ENCODE measurements around the gene COL15A1. TPM values are rescaled to one million over a fixed set of nuclear protein-coding genes. Genes with fewer than 3 reads are reported as not detected.

The COL15A1 gene
- total RNA-seq, 1 donor from 2014 or later: 11.8 TPM

DNA sequence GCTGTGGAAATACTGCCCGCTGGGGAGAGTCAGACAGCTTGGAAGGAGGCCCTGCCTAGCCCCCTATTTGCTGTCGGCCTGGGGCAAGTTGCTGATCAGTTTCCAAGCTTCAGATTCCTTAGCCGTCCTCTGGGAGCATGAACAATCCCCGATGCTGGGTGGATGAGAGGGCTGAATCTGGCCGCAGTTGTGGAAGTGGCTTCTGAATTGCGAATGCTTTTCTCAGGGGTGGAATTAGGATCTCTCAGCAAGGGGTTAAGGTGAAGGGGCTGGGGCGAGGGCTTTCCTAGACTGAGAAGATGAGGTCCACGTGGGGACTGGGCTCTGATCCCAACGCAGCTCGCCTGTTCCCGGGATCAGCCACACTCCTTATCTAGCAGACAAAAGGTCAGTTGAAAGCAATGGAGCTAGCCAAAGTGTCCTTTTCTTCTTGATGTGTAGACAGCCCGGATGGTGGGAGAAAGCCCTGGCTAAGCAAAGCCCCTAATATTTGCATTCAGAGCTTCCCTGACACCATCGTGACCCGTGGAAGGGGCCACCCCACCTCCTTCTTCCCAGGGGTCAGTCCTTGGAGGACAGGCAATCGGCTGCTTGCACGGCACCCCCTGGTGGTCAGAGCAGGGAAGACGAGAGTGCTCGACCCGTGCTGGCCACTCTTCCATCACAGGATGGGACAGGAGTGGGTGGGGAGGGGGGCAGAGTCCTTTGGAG lies 54.9 kb downstream of the COL15A1 start:
- Histone ChIP-seq H3K27me3 (ENCODE audit: control insufficient read depth, insufficient read depth, low read length) (no peaks in the 10 kb centered on the region), H3K4me3 (ENCODE audit: low read depth, low read length) (no peak overlapping the region), H3K36me3 (ENCODE audit: control insufficient read depth, insufficient read depth, low read length) (no peaks in the 10 kb centered on the region)
- DNase-seq (ENCODE audit: low read depth): no peak
- TF ChIP-seq, protein P1, sequence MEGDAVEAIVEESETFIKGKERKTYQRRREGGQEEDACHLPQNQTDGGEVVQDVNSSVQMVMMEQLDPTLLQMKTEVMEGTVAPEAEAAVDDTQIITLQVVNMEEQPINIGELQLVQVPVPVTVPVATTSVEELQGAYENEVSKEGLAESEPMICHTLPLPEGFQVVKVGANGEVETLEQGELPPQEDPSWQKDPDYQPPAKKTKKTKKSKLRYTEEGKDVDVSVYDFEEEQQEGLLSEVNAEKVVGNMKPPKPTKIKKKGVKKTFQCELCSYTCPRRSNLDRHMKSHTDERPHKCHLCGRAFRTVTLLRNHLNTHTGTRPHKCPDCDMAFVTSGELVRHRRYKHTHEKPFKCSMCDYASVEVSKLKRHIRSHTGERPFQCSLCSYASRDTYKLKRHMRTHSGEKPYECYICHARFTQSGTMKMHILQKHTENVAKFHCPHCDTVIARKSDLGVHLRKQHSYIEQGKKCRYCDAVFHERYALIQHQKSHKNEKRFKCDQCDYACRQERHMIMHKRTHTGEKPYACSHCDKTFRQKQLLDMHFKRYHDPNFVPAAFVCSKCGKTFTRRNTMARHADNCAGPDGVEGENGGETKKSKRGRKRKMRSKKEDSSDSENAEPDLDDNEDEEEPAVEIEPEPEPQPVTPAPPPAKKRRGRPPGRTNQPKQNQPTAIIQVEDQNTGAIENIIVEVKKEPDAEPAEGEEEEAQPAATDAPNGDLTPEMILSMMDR (IDR thresholded peaks at IDR 0.05; ENCODE audit: insufficient read depth, low read length, poor library complexity, severe bottlenecking): peak; percentile 94

DNA sequence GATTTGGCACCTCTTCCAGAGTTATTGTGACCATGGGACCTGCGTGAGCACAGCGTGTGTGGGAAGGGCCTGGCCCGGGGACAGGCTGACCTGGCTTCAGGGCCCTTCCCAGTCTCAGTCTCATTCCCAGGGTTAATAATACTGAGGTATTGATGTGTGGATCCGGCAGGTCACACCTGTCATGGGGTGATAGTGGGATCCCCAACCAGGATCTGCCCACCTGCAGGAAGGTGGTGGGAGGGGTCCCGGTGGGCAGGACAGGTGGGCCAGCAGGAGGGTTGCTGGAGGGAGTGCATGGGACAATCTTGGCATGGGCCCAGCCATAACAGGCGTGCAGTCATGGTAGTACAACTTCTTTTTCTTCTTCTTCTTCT lies 55.4 kb downstream of the COL15A1 start:
- TF ChIP-seq, protein P1 (IDR thresholded peaks at IDR 0.05; ENCODE audit: insufficient read depth, low read length, poor library complexity, severe bottlenecking): no peak
- DNase-seq (ENCODE audit: low read depth): no peak
- H3K36me3 ChIP-seq (ENCODE audit: control insufficient read depth, insufficient read depth, low read length): no peaks in the 10 kb centered on the region
- no peak overlapping the region for H3K4me3 ChIP-seq (ENCODE audit: low read depth, low read length)
- H3K27me3 ChIP-seq (ENCODE audit: control insufficient read depth, insufficient read depth, low read length): no peaks in the 10 kb centered on the region

GRCh38 chr9:99000476-99001395 lies 57.0 kb downstream of the COL15A1 start:
- no peak for DNase-seq (ENCODE audit: low read depth)
- TF ChIP-seq, protein P1 (IDR thresholded peaks at IDR 0.05; ENCODE audit: insufficient read depth, low read length, poor library complexity, severe bottlenecking): peak; percentile 80
- Histone ChIP-seq H3K4me3 (ENCODE audit: low read depth, low read length) (no peak overlapping the region), H3K36me3 (ENCODE audit: control insufficient read depth, insufficient read depth, low read length) (no peaks in the 10 kb centered on the region), H3K27me3 (ENCODE audit: control insufficient read depth, insufficient read depth, low read length) (no peaks in the 10 kb centered on the region)

GRCh38 chr9:99001892-99002291 lies 58.2 kb downstream of the COL15A1 start:
- TF ChIP-seq, protein P1 (IDR thresholded peaks at IDR 0.05; ENCODE audit: insufficient read depth, low read length, poor library complexity, severe bottlenecking): no peak
- Histone ChIP-seq H3K27me3 (ENCODE audit: control insufficient read depth, insufficient read depth, low read length) (no peaks in the 10 kb centered on the region), H3K36me3 (ENCODE audit: control insufficient read depth, insufficient read depth, low read length) (no peaks in the 10 kb centered on the region), H3K4me3 (ENCODE audit: low read depth, low read length) (no peak overlapping the region)
- no peak for DNase-seq (ENCODE audit: low read depth)

GRCh38 chr9:99002706-99003105 lies 59.0 kb downstream of the COL15A1 start:
- no peak for DNase-seq (ENCODE audit: low read depth)
- TF ChIP-seq, protein P1 (IDR thresholded peaks at IDR 0.05; ENCODE audit: insufficient read depth, low read length, poor library complexity, severe bottlenecking): no peak
- Histone ChIP-seq H3K4me3 (ENCODE audit: low read depth, low read length) (no peak overlapping the region), H3K27me3 (ENCODE audit: control insufficient read depth, insufficient read depth, low read length) (no peaks in the 10 kb centered on the region), H3K36me3 (ENCODE audit: control insufficient read depth, insufficient read depth, low read length) (no peaks in the 10 kb centered on the region)
